SK-N-SH treated with all-trans-retinoic acid at 6 μM for 48 hours (cell line): ENCODE data around the gene BTBD19.

ENCODE experiments used
- ATAC-seq: fragments of 200-7000 bp; cut with Tn5 transposase; 3 replicates; pipeline ENCODE4 v1.9.1; 2020; ENCODE audit warnings: mild to moderate bottlenecking, moderate library complexity
- BACH2 ChIP-seq: fragments of 250-450 bp; sonication (Bioruptor Pico); IDR thresholded peaks from 2 replicates; pipeline ENCODE4 v1.9.0; 2021; ENCODE audit warnings: mild to moderate bottlenecking, borderline replicate concordance
- CSDC2 ChIP-seq: fragments of 250-450 bp; sonication (Bioruptor Pico); IDR thresholded peaks from 2 replicates; pipeline ENCODE4 v1.5.0; 2020; ENCODE audit warnings: mild to moderate bottlenecking, moderate library complexity
- CSRNP3 ChIP-seq: fragments of 250-450 bp; sonication (Bioruptor Pico); IDR thresholded peaks from 2 replicates; pipeline ENCODE4 v1.5.1; 2021; ENCODE audit warnings: mild to moderate bottlenecking, moderate library complexity
- ESRRG ChIP-seq: fragments of 250-450 bp; sonication (Bioruptor Pico); IDR thresholded peaks from 2 replicates; pipeline ENCODE4 v1.6.1; 2021; ENCODE audit warnings: mild to moderate bottlenecking
- GLIS3 ChIP-seq: fragments of 250-450 bp; sonication (Bioruptor Pico); IDR thresholded peaks from 2 replicates; pipeline ENCODE4 v1.5.0; 2020; ENCODE audit warnings: mild to moderate bottlenecking, moderate library complexity
- ISL1 ChIP-seq: fragments of 250-450 bp; sonication (Bioruptor Pico); IDR thresholded peaks from 2 replicates; pipeline ENCODE4 v2.1.2; 2022; ENCODE audit warnings: mild to moderate bottlenecking, moderate library complexity
- OSR1 ChIP-seq: fragments of 250-450 bp; sonication (Bioruptor Pico); IDR thresholded peaks from 2 replicates; pipeline ENCODE4 v1.8.0; 2022; ENCODE audit warnings: moderate library complexity, mild to moderate bottlenecking, inconsistent platforms
- POU6F1 ChIP-seq: fragments of 250-450 bp; sonication (Bioruptor Pico); IDR thresholded peaks from 2 replicates; pipeline ENCODE4 v1.8.0; 2021; ENCODE audit warnings: low read depth, mild to moderate bottlenecking, moderate library complexity, borderline replicate concordance
- PPARA ChIP-seq: fragments of 250-450 bp; sonication (Bioruptor Pico); IDR thresholded peaks from 2 replicates; pipeline ENCODE4 v1.5.0; 2020; ENCODE audit warnings: mild to moderate bottlenecking, borderline replicate concordance
- RARB ChIP-seq: fragments of 250-450 bp; sonication (Bioruptor Pico); IDR thresholded peaks from 2 replicates; pipeline ENCODE4 v1.8.0; 2021; ENCODE audit warnings: mild to moderate bottlenecking, moderate library complexity
- SNAI2 ChIP-seq: fragments of 250-450 bp; sonication (Bioruptor Pico); IDR thresholded peaks from 2 replicates; pipeline ENCODE4 v1.5.0; 2020; ENCODE audit warnings: mild to moderate bottlenecking, moderate library complexity
- TCF4 ChIP-seq: fragments of 250-450 bp; sonication (Bioruptor Pico); IDR thresholded peaks from 2 replicates; pipeline ENCODE4 v1.8.0; 2021; ENCODE audit warnings: mild to moderate bottlenecking, moderate library complexity, borderline replicate concordance
- TOX ChIP-seq: fragments of 250-450 bp; sonication (Bioruptor Pico); IDR thresholded peaks from 2 replicates; pipeline ENCODE4 v1.8.0; 2021; ENCODE audit warnings: mild to moderate bottlenecking, moderate library complexity, borderline replicate concordance
- TSHZ2 ChIP-seq: fragments of 250-450 bp; sonication (Bioruptor Pico); IDR thresholded peaks from 2 replicates; pipeline ENCODE4 v1.5.0; 2020; ENCODE audit warnings: mild to moderate bottlenecking, moderate library complexity
- ZC3H10 ChIP-seq: fragments of 250-450 bp; sonication (Bioruptor Pico); IDR thresholded peaks from 2 replicates; pipeline ENCODE4 v1.5.1; 2021; ENCODE audit warnings: mild to moderate bottlenecking, moderate library complexity
- ZFP3 ChIP-seq: fragments of 250-450 bp; sonication (Bioruptor Pico); IDR thresholded peaks from 2 replicates; pipeline ENCODE4 v1.5.0; 2020; ENCODE audit warnings: mild to moderate bottlenecking, moderate library complexity
- ZNF565 ChIP-seq: fragments of 450-650 bp; formaldehyde crosslinking; conservative IDR thresholded peaks from 2 replicates; pipeline ENCODE4 v1.5.0; 2020; ENCODE audit warnings: low read depth, mild to moderate bottlenecking, moderate library complexity
- ZNF70 ChIP-seq: fragments of 450-650 bp; formaldehyde crosslinking; IDR thresholded peaks from 2 replicates; pipeline ENCODE4 v1.5.0; 2020; ENCODE audit warnings: mild to moderate bottlenecking, moderate library complexity
- ZNF8 ChIP-seq: fragments of 450-650 bp; formaldehyde crosslinking; IDR thresholded peaks from 2 replicates; pipeline ENCODE4 v1.5.0; 2020; ENCODE audit warnings: mild to moderate bottlenecking, moderate library complexity
- TF ChIP-seq, protein P1 (sequence below): fragments of 250-450 bp; sonication (Bioruptor Pico); IDR thresholded peaks from 2 replicates; pipeline ENCODE4 v1.8.0; 2020; ENCODE audit warnings: mild to moderate bottlenecking, moderate library complexity, borderline replicate concordance
- TF ChIP-seq, protein P2 (sequence below): fragments of 250-450 bp; sonication (Bioruptor Pico); IDR thresholded peaks from 2 replicates; pipeline ENCODE4 v1.5.1; 2020; ENCODE audit warnings: low read depth, mild to moderate bottlenecking, moderate library complexity

BTBD19 gene

DNA sequence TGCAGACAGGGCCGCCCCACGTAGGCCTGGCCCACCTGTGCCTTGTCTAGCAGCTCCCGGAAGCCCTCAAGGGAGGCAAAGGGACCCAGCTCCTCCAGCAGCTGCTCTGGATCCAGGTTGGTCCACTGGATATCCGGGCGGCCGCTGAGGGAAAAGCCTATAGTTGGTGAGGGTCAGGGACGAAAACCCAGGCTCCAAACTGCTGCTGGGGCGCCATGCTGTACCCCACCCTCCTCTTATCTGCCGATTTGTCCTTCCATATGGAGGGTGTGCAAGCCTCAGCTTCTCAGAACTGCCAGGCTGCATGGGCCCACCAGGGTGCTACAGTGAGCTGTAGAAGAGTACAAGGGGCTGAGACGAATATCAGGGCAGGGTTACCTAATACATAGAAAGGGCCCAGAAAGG, 22.6 kb downstream of the BTBD19 start:
- TF ChIP-seq RARB (CRISPR knock-in tag) = no peak
- TF ChIP-seq BACH2 (CRISPR knock-in tag) = no peak
- TF ChIP-seq ZNF565 = no peak
- TF ChIP-seq, protein P1, sequence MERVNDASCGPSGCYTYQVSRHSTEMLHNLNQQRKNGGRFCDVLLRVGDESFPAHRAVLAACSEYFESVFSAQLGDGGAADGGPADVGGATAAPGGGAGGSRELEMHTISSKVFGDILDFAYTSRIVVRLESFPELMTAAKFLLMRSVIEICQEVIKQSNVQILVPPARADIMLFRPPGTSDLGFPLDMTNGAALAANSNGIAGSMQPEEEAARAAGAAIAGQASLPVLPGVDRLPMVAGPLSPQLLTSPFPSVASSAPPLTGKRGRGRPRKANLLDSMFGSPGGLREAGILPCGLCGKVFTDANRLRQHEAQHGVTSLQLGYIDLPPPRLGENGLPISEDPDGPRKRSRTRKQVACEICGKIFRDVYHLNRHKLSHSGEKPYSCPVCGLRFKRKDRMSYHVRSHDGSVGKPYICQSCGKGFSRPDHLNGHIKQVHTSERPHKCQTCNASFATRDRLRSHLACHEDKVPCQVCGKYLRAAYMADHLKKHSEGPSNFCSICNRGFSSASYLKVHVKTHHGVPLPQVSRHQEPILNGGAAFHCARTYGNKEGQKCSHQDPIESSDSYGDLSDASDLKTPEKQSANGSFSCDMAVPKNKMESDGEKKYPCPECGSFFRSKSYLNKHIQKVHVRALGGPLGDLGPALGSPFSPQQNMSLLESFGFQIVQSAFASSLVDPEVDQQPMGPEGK (CRISPR knock-in tag) = no peak
- no peak for TF ChIP-seq ZFP3 (CRISPR knock-in tag)
- no peak for TF ChIP-seq TOX (CRISPR knock-in tag)
- no peak for ATAC-seq

DNA sequence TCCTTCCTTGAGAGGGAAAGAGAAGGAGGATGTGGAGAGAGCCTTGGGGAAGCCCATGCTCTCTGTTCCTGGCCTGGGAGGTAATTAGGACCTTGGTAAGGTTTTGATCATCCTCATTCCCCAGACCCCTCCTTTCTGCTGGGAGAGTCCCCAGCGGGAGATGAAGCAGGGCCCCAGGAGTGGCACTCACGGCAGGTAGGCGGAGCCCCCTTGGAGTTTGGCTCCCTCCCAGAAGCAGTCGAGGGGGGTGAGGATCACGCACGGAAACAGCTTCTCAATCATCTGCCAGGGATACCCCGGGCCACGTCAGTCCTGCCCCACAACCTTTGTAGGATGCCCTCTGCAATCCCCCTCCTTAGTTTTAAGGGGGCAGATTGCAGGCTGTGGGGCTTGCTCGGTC, 23.2 kb downstream of the BTBD19 start:
- no peak for TF ChIP-seq POU6F1 (CRISPR knock-in tag)
- TF ChIP-seq ZFP3 (CRISPR knock-in tag) = no peak
- no peak for TF ChIP-seq RARB (CRISPR knock-in tag)
- TF ChIP-seq CSRNP3 (CRISPR knock-in tag) = no peak
- TF ChIP-seq ISL1 (CRISPR knock-in tag) = no peak
- TF ChIP-seq ZNF565 = no peak
- no peak for TF ChIP-seq PPARA (CRISPR knock-in tag)
- no peak for TF ChIP-seq BACH2 (CRISPR knock-in tag)
- no peak for TF ChIP-seq ZNF8 (CRISPR knock-in tag)
- TF ChIP-seq OSR1 (CRISPR knock-in tag) = no peak
- TF ChIP-seq, protein P2, sequence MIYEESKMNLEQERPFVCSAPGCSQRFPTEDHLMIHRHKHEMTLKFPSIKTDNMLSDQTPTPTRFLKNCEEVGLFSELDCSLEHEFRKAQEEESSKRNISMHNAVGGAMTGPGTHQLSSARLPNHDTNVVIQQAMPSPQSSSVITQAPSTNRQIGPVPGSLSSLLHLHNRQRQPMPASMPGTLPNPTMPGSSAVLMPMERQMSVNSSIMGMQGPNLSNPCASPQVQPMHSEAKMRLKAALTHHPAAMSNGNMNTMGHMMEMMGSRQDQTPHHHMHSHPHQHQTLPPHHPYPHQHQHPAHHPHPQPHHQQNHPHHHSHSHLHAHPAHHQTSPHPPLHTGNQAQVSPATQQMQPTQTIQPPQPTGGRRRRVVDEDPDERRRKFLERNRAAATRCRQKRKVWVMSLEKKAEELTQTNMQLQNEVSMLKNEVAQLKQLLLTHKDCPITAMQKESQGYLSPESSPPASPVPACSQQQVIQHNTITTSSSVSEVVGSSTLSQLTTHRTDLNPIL (CRISPR knock-in tag) = no peak
- TF ChIP-seq, protein P1 (CRISPR knock-in tag) = no peak
- TF ChIP-seq ZNF70 (CRISPR knock-in tag) = no peak
- TF ChIP-seq ESRRG (CRISPR knock-in tag) = no peak
- TF ChIP-seq SNAI2 (CRISPR knock-in tag) = no peak
- TF ChIP-seq GLIS3 (CRISPR knock-in tag) = no peak
- no peak for TF ChIP-seq ZC3H10 (CRISPR knock-in tag)
- no peak for TF ChIP-seq TCF4 (CRISPR knock-in tag)
- TF ChIP-seq CSDC2 (CRISPR knock-in tag) = no peak
- no peak for TF ChIP-seq TSHZ2
- ATAC-seq = no peak
